ENCODE data around the gene CTDSPL2.

- TF ChIP-seq CTCF (conservative IDR thresholded peaks at IDR 0.05; ENCODE audit: low read depth, low read length), result no peak
- no peak for TF ChIP-seq EZH2phosphoT487 (IDR thresholded peaks at IDR 0.05; ENCODE audit: borderline replicate concordance, low read length)
Observed at GRCh38 chr15:44535523-44536301, 108.3 kb downstream of the CTDSPL2 start.
